Measurements from ENCODE around the gene TAF13. TPM values are rescaled to one million over a fixed set of nuclear protein-coding genes. Genes with fewer than 3 reads are reported as not detected.
"Not testable (repeated sequence)": the region's sequence is repeated elsewhere in the genome, so short reads cannot be mapped to it uniquely, and the experiment has no call there.

The TAF13 gene
- total RNA-seq, 1 donor from 2014 or later: 38.8 TPM

DNA sequence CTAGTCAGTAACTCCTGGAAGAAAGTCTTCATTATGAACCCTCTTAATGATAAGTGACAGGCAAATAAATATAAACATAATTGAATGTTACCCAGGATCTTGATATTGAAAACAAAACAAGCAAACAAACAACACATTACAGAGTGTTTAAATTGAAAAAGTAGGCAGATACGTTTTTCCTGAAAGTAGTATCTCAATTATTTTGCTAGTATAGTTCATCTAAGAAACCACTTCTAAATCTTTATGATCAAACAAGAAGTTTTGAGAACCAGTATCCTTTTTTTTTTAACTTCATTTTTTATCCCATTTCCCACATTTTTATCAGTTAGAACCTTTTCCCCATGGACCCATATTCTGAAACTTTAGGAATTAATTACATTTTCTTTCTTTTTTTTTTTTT, 30.2 kb downstream of the TAF13 start:
- no peaks in the 10 kb centered on the region for H3K36me3 ChIP-seq
- no peak for ATAC-seq

DNA sequence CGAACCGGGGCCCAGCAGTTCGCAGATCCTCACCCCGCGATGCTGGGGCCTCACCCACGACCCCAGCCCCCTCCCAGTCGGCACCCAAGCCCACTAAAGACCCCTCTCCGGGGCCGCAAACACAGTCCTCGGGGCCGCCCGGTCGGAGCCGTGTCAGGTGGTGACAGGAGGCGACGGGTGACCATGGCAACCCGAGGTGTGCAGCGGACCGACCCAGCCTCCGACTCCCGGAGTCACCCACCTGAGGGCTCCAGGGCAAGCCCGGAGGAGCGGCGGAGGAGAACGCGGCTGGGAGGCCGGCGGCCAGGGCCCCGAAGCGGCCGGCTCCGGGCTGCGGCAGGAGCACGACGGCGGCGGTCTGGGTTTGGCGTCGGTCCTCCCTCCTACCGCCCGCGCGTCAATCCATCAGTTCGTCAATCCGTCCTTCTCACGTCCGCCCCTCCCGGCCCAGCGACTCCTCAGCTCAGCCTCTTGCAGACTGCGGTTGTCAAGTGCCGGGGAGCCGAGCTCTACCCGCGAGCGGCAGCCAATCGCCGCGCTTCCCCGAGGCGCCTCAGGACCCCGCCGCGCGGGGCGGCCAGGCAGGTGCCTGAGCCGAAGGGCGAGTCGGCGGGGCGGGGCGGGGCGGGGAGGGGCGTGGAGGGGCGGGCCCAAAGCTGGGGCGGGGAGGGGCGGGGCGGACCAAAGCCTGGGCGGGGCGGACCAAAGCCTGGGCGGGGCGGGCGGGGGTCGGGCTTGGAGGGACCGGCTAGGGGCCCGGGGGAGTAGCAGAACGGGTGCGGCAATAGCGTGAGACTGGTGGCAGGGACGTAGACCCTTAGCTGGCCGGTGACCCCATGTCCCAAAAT, 34.0 kb downstream of the TAF13 start, which contains the start of gene WDR47:
Gene WDR47, minus strand, starts transcription at position 482 of the 848 bp plus-strand sequence. CDS start 18,590 bp downstream, outside the sequence.
- H3K36me3 ChIP-seq: no peaks in the 10 kb centered on the region
- intact Hi-C loops (cut with DNase I): no loop called here
- peak within 1 kb of the TSS; percentile 97 for H3K4me3 ChIP-seq
- DNase-seq (peak; percentile 98), ATAC-seq (peak; percentile 99)
- no peaks in the 10 kb centered on the region for H3K9me3 ChIP-seq
- H3K27me3 ChIP-seq (ENCODE audit: low read depth): no peaks in the 10 kb centered on the region
- TF ChIP-seq, protein P1, sequence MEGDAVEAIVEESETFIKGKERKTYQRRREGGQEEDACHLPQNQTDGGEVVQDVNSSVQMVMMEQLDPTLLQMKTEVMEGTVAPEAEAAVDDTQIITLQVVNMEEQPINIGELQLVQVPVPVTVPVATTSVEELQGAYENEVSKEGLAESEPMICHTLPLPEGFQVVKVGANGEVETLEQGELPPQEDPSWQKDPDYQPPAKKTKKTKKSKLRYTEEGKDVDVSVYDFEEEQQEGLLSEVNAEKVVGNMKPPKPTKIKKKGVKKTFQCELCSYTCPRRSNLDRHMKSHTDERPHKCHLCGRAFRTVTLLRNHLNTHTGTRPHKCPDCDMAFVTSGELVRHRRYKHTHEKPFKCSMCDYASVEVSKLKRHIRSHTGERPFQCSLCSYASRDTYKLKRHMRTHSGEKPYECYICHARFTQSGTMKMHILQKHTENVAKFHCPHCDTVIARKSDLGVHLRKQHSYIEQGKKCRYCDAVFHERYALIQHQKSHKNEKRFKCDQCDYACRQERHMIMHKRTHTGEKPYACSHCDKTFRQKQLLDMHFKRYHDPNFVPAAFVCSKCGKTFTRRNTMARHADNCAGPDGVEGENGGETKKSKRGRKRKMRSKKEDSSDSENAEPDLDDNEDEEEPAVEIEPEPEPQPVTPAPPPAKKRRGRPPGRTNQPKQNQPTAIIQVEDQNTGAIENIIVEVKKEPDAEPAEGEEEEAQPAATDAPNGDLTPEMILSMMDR (IDR thresholded peaks at IDR 0.05): no peak
- H3K27ac ChIP-seq: peak within 1 kb of the TSS; percentile 83
- peaks cover 11% of the 10 kb centered on the region for H3K4me1 ChIP-seq

More for the DNA sequence above, 30.2 kb downstream of the TAF13 start:
- Histone ChIP-seq H3K27me3 (ENCODE audit: low read depth) (no peaks in the 10 kb centered on the region), H3K4me3 (no peak overlapping the region), H3K27ac (no peak overlapping the region), H3K9me3 (no peaks in the 10 kb centered on the region), H3K4me1 (peaks cover 3% of the 10 kb centered on the region)
- no peak for DNase-seq
- TF ChIP-seq, protein P1 (IDR thresholded peaks at IDR 0.05): no peak
- intact Hi-C loops (cut with DNase I): no loop called here

DNA sequence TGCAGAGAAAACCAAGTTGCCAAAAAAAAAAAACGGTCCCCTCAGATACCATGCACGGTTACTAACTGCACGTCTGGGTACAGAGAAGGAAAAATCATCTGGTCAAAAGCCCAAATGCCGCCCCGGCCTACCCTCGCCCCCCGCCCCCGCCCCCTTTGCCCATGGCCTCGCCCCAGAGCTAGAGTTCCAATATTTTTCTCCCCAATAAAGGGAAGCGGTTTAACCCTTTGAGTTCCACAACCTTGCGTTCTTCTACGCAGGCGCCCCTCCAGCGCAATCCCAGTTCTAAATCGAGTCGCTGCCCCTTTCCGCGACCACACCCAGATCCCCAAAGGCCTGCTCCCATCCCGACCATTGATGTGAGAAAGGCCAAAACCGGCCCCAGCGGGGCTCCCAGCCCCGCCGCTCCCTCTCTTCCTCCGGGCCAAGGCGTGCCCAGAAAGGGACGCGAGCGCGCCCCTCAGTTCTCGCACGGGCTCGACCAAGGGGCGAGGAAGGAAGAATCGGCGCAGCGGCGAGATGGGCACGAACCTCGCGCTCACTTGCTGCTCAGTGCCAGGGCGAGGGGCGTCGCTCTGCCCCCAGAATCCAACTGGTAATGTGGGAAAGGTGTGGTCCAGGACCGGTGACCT, 34.7 kb downstream of the TAF13 start:
- Histone ChIP-seq H3K4me1 (peaks cover 11% of the 10 kb centered on the region), H3K9me3 (no peaks in the 10 kb centered on the region), H3K36me3 (no peaks in the 10 kb centered on the region), H3K27ac (peak overlapping the region; percentile 83), H3K4me3 (peak overlapping the region; percentile 97), H3K27me3 (ENCODE audit: low read depth) (no peaks in the 10 kb centered on the region)
- intact Hi-C loops (cut with DNase I): no loop called here
- TF ChIP-seq, protein P1 (IDR thresholded peaks at IDR 0.05): no peak
- peak; percentile 48 to 58 for ATAC-seq
- peak; percentile 58 for DNase-seq

DNA sequence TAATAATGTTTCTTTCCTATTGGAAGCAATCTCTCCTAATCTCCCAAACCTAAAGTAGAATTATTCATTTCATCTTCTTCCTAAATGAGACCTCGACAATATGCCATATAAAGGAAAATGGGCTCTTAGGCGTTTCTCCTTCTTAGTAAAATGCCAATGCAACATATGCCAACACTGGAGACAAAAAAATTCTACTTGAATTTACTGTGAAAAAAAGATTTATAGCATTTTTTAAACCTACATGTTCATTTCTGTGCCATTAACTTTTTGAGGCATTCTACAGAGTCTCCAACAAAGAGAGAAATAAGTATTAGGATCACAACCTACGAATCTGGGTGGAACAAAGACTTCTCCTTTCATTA, 35.2 kb downstream of the TAF13 start:
- peak overlapping the region; percentile 83 for H3K27ac ChIP-seq

DNA sequence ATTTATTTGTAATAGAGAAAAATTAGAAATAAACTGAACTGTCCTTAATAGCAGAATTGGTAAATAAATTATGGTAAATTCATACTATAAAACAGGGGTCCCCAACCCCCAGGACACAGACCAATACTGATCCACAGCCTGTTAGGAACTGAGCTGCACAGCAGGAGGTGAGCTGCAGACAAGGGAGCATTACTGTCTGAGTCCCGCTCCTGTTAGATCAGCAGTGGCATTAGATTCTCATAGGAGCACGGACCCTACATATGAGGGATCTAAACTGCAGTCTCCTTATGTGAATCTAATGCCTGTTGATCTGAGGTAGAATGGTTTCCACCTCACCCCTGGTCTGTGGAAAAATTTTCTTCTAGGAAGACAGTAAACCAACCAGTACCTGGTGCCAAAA, 41.4 kb downstream of the TAF13 start:
- no peak for ATAC-seq
- TF ChIP-seq, protein P1 (IDR thresholded peaks at IDR 0.05): no peak
- Histone ChIP-seq H3K9me3 (no peaks in the 10 kb centered on the region), H3K4me1 (no peaks in the 10 kb centered on the region), H3K4me3 (no peak overlapping the region), H3K27me3 (ENCODE audit: low read depth) (no peaks in the 10 kb centered on the region), H3K36me3 (no peaks in the 10 kb centered on the region), H3K27ac (no peak overlapping the region)
- DNase-seq: no peak
- intact Hi-C loops (cut with DNase I): no loop called here

More for the DNA sequence above, 35.2 kb downstream of the TAF13 start:
- ATAC-seq: no peak
- Histone ChIP-seq H3K4me3 (peak overlapping the region; percentile 97), H3K36me3 (no peaks in the 10 kb centered on the region), H3K27me3 (ENCODE audit: low read depth) (no peaks in the 10 kb centered on the region), H3K9me3 (no peaks in the 10 kb centered on the region), H3K4me1 (peaks cover 11% of the 10 kb centered on the region)
- no peak for DNase-seq
- TF ChIP-seq, protein P1 (IDR thresholded peaks at IDR 0.05): no peak
- intact Hi-C loops (cut with DNase I): no loop called here

DNA sequence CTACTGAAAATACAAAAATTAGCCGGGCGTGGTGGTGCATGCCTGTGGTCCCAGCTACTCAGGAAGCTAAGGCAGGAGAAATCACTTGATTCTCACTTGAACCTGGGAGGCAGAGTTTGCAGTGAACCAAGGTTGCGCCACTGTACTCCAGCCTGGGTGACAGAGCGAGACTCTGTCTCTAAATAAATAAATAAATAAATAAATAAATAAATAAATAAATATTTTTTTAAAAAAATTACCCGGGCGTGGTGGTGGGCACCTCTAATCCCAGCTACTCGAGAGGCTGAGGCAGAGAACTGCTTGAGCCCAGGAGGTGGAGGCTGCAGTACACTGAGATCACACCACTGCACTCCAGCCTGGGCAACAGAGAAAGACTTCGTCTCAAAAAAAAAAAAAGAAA, 46.3 kb downstream of the TAF13 start:
- H3K9me3 ChIP-seq; ATAC-seq; H3K27me3 ChIP-seq (ENCODE audit: low read depth); DNase-seq; H3K27ac ChIP-seq; H3K4me1 ChIP-seq; H3K36me3 ChIP-seq; H3K4me3 ChIP-seq; intact Hi-C loops (cut with DNase I): not testable (repeated sequence)
